ELR (cell line): ENCODE measurements around the gene STAC3.

Experiments
- DNase-seq: peaks from one replicate; pipeline ENCODE4 v3.0.0-alpha.2; 2015; ENCODE audit warnings: low read depth

The STAC3 gene

DNA sequence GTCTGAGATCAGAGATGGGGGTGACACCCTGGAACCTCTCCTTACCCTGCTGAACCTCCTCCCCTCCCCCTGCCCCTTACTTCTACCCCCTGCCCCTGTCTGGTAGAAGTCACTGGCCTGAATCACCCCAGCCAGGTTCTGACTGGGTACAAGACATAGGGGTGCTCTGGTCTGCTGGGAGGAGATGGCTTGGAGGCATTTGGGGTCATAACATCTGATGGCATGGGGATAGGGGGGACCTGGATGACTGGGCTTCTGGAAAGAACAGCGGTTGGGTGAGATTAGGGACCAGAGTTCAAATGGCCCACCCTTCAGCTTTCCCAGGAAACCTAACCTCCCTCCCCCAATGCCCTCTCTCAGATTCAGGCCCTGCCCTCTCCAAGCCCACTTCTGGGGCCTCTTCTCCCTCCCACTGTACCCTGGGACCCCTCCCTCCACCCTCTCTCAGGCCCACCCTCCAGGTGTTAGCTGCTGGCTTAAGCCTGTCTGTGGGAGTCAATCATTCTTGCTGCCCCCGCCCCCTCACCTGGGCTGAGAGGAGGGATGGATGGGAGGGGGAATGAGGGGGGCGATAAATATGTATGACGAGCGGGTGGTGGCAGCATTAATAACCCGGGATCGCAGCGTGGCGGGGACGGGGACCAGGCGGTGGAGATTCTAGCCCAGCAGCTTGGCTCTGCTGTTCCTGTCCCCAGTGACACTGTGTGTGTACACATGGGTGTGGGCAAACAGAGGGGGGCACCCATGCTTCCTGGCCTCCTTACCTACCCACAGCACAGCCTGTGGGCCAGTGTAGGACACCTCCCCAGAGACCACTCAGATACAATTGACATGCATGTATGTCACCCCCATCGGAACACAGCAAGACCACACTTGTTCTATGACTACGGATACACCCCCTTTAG lies 28.4 kb downstream of the STAC3 start:
- no peak for DNase-seq

GRCh38 chr12:57221169-57221917 lies 29.6 kb downstream of the STAC3 start:
- no peak for DNase-seq

GRCh38 chr12:57220770-57221168 lies 30.2 kb downstream of the STAC3 start:
- DNase-seq: no peak

GRCh38 chr12:57219993-57220754 lies 30.8 kb downstream of the STAC3 start:
- no peak for DNase-seq

GRCh38 chr12:57219205-57219992 lies 31.6 kb downstream of the STAC3 start:
- DNase-seq: no peak

DNA sequence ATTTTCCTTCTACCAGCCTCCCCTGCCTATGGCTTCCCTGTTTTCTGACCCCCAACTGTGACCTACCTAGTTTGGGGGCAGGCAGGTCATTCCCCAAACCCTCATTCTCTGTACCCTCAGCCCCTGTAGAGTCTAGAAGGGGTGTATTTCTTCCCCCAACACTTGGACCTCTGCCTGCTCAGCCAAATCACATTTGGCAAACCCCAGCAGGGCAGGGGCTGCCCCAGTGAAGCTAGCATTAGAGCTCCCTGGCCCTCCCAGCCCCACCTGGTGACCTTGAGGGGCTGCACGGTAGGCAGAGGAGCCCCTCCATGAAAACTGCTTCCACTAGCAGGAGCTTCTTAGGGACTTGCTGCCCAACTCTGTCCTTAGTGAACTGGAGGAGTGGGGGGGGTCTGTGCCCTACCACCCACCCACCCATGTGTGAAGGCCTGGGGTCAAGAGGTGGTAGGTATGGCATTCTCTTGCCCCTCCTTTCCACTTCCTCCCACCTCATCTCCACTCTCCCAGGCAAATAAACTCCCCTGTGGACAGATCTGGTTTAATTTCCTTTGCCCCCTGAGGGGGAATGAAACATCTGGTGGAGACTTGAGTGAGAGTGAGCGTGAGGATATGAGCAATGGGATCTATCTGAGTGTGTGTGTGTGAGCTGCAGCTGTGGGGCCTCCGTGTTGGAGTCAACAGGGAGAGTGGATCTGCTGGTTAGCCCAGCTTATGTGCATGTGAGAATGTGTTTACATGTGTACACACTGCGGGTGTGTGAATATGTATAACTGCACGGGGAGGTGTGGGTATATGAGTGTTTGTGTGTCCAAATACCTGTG lies 32.7 kb downstream of the STAC3 start:
- DNase-seq: peak; percentile 60

DNA sequence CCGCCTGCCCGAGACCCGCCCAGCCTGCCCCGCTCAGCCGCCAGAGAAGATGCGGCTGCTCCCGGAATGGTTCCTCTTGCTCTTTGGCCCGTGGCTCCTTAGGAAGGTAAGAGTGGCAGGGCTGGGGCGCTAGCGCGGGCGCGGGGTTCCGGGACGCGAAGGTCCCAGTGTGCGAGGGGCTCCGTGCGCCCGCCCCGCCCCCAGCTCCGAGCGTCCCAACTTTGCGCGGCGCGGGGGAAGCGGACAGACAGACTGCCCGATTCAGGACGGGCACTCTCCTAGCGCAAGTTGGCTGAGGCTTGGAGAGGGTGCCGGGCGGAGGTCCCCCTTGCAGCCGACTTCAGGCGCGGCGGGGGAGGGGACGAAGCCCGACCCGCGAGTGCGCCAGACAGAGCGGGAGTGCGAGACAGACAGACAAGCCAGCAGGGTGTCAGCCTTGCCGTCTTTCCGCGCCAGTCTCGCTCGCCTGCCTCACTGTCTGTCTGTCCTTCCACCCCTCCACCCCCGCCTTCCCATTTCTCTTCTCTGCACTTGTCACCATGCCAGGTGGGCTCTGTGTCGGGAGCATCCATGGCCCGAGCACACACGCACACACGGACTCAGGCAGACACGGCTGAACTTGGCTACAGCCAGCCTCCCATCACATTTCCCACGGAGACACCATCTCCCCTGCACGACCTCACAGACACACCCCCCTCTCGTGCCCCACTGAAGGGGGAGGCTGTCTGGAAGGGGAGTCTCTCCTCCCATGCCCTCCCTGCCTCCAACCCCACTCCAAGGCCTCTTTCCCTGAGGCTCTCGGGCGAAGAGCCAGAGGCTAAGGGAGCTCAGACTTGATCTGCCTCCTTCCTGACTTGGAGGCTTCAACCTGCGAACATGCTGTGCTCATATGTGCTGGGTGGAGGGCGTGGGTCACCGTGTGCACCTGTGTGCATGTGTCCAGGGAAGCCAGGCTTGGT lies 33.8 kb downstream of the STAC3 start:
- DNase-seq: peak; percentile 42

- DNase-seq: peak; percentile 35
Measured at GRCh38 chr12:57216014-57216911, 34.7 kb downstream of the STAC3 start, which contains the start of gene NXPH4. Gene NXPH4, plus strand, starts transcription at chr12:57216794. Its CDS starts 176 bp downstream, at chr12:57216970.

- peak; percentile 42 for DNase-seq
Measured at GRCh38 chr12:57215668-57216013, 35.3 kb downstream of the STAC3 start.

- DNase-seq: no peak
Measured at GRCh38 chr12:57215065-57215464, 35.9 kb downstream of the STAC3 start.

DNA sequence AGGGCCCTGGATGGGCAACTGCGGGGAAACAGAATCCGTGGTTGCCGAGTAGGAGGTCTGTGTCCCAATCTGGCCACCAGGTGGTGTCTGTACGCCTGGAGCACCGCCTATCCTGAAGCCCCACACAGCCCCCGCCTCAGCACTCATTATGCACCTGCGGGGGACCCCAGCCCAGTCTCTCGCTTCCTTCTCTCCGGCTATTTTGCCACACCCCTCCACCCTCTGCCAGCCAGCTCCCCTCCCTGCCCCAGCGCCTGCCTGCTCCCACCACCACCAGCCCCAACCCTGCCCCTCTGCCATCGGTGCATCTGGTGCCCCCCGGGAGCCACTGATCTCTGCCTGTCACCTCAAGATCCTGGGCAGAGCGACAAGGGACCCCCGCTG lies 36.6 kb downstream of the STAC3 start:
- peak; percentile 75 for DNase-seq

GRCh38 chr12:57213763-57214397 lies 37.1 kb downstream of the STAC3 start:
- no peak for DNase-seq

- peak; percentile 85 for DNase-seq
Measured at GRCh38 chr12:57213058-57213715, 37.8 kb downstream of the STAC3 start.

DNA sequence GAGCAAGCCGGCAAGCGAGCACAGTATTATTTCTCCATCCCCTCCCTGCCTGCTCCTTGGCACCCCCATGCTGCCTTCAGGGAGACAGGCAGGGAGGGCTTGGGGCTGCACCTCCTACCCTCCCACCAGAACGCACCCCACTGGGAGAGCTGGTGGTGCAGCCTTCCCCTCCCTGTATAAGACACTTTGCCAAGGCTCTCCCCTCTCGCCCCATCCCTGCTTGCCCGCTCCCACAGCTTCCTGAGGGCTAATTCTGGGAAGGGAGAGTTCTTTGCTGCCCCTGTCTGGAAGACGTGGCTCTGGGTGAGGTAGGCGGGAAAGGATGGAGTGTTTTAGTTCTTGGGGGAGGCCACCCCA lies 38.3 kb downstream of the STAC3 start:
- no peak for DNase-seq

DNA sequence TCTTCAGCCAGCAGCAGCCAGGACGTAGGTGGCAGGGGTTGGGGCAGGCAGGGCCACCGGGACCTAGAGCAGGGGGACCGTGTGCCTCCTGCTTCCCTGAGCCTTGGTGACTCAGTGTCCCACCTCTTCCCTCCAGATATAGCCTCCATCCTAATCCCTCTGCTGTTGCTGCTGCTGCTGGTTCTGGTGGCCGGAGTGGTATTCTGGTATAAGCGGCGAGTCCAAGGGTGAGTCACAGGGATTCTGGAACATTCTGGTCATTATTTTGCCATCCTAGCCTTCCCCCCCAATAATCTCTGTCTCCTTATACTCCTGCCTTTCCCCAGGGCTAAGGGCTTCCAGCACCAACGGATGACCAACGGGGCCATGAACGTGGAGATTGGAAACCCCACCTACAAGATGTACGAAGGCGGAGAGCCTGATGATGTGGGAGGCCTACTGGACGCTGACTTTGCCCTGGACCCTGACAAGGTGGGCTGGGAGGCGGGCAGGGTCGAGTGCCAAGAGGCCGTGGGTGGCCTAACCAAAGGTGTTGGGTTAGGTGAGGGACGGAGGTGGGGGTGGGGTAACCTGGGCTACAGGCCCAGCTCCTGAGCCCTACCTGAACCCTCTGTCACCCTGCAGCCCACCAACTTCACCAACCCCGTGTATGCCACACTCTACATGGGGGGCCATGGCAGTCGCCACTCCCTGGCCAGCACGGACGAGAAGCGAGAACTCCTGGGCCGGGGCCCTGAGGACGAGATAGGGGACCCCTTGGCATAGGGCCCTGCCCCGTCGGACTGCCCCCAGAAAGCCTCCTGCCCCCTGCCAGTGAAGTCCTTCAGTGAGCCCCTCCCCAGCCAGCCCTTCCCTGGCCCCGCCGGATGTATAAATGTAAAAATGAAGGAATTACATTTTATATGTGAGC lies 38.9 kb downstream of the STAC3 start:
- DNase-seq: no peak

DNA sequence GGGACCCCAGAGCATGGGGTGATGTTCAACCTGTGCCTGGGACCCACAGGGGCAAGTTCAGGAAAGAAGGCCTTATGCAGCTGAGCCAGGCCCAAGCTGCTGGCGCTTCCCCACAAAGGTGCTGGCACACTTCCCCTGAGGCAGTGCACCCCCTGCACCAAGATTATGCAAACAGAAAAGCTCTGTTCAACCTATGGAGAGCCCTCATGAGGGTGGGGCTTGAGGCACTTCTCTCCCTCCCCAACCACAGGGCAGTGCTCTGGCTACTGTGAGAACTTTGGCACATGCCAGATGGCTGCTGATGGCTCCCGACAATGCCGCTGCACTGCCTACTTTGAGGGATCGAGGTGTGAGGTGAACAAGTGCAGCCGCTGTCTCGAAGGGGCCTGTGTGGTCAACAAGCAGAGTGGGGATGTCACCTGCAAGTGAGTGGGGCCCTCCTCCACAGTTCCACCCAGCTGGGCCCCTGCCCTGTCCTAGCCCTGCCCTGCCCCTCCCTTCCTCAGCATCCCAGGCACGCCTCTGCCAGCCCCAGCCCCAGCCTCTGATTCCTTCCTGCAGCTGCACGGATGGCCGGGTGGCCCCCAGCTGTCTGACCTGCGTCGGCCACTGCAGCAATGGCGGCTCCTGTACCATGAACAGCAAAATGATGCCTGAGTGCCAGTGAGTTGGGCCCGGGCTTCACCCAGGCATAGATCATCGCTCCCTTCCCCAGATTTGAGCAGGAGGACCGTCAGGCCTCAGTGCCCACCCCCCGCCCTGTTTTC lies 39.9 kb downstream of the STAC3 start:
- no peak for DNase-seq
